Lung (tissue), 12 donors: Measurements from ENCODE around the gene SLC2A9. TPM values are rescaled to one million over a fixed set of nuclear protein-coding genes. Genes with fewer than 3 reads are reported as not detected.

Experiments used
- ATAC-seq: fragments of 200-7000 bp; cut with Tn5 transposase; one replicate; pipeline ENCODE4 v1.9.1; 2020; ENCODE audit warnings: moderate number of reproducible peaks; ENCODE audit not compliant: insufficient read depth, low FRiP score
- DNase-seq, 3 donors: peaks; one replicate each; pipeline ENCODE4 v3.0.0-alpha.2; 2013 to 2017
- H3K27ac ChIP-seq, 2 donors: one replicate each; pipeline ENCODE4 v1.5.1; 2013; ENCODE audit warnings: mild to moderate bottlenecking in 2 of 2, moderate library complexity in 2 of 2, control low read depth in 1 of 2, inconsistent platforms in 1 of 2, low read depth in 1 of 2, low read length in 1 of 2
- H3K27me3 ChIP-seq, 3 donors: one replicate each; pipeline ENCODE4 v1.5.1; 2013; ENCODE audit warnings: low read length in 2 of 3; ENCODE audit not compliant: control insufficient read depth in 3 of 3, insufficient read depth in 3 of 3
- H3K36me3 ChIP-seq, 4 donors: one replicate each; pipeline ENCODE4 v1.5.1; 2013; ENCODE audit warnings: low read length in 4 of 4, mild to moderate bottlenecking in 1 of 4, moderate library complexity in 1 of 4; ENCODE audit not compliant: control insufficient read depth in 4 of 4, insufficient read depth in 4 of 4
- H3K4me1 ChIP-seq, 5 donors: one replicate each; pipeline ENCODE4 v1.5.1; 2013; ENCODE audit warnings: low read length in 5 of 5, mild to moderate bottlenecking in 2 of 5, moderate library complexity in 1 of 5; ENCODE audit not compliant: control insufficient read depth in 5 of 5, insufficient read depth in 5 of 5
- H3K4me3 ChIP-seq: one replicate; pipeline ENCODE4 v1.5.1; 2013; ENCODE audit warnings: mild to moderate bottlenecking, control low read depth, moderate library complexity
- H3K9ac ChIP-seq, 2 donors: one replicate each; pipeline ENCODE4 v1.5.1; 2013; ENCODE audit warnings: low read length in 2 of 2, control low read depth in 1 of 2; ENCODE audit not compliant: insufficient read depth in 1 of 2
- H3K9me3 ChIP-seq, 4 donors: one replicate each; pipeline ENCODE4 v1.5.1; 2013; ENCODE audit warnings: low read length in 3 of 4, mild to moderate bottlenecking in 1 of 4, moderate library complexity in 1 of 4; ENCODE audit not compliant: control insufficient read depth in 4 of 4, insufficient read depth in 3 of 4
- CTCF ChIP-seq: IDR thresholded peaks from 2 replicates; pipeline ENCODE4 v1.5.1; 2012; ENCODE audit warnings: mild to moderate bottlenecking; ENCODE audit errors: control extremely low read depth, extremely low read depth
- WGBS, 2 donors: extraction: QIAGEN DNeasy Blood & Tissue Kit; methylation state at CpG; one replicate each; pipeline ENCODE4 v1.1.7; 2013; 5-methylcytosine and 5-hydroxymethylcytosine counted together
- polyA plus RNA-seq, 2 donors: library from polyadenylated mRNA; stranded (reverse); fragments of 200-250 nt; gene quantifications; one replicate each; pipeline ENCODE4 v1.2.1, GENCODE V29; 2013
- total RNA-seq, 2 donors: library from RNA; depleted of rRNA in 1 of 2; stranded (reverse); fragments of >200 nt in 1 of 2; gene quantifications; one replicate each; pipeline ENCODE4 v1.2.1, GENCODE V29; 2014 to 2021
- donor health status: control.
- donor health status: control.
- donor health status: Bipolar disorder and iron deficiency.
- donor health status: healthy.
- donor health status: DM: yes; HTN: yes; CAD: no.

The SLC2A9 gene
- total and polyA plus RNA-seq, 4 donors: 2.9 to 18.6 (median 7.6) TPM

DNA sequence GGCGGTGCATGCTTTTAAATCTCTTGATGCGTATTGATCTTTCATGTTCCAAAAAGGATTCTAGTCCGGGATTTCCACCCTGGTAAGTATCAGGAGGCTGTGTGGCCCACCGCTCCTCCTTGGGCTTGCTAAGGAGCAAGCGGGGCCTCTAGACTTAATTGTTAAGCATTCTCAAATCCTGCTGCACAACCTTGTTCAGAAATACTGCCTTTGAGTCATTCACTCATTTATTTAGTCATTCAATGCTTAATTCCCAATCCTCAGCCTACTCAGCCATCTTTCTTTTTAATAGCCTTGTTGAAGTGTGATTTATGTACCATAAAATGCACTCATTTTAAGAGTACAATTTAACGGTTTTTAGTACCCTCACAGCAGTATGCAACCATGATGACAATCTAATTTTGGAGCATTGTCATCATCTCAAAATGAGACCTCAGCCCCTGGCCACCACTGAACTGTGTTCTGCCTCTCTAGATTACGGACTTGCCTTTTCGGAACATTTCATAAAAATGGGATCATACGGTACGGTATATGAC is 15.6 kb upstream of the SLC2A9 start:
- Histone ChIP-seq H3K4me3 (no peak overlapping the region), H3K9ac (no peak overlapping the region), H3K4me1 (peaks cover 0 to 15% (median 3%) of the 10 kb centered on the region in 5 donors), H3K36me3 (no peaks in the 10 kb centered on the region), H3K9me3 (no peaks in the 10 kb centered on the region), H3K27me3 (no peaks in the 10 kb centered on the region), H3K27ac (no peak overlapping the region)
- no peak for TF ChIP-seq CTCF
- DNase-seq: no peak
- ATAC-seq: no peak
- WGBS, 2 donors: 80 to 93% methylated on average over 10 of the region's 10 CpGs

DNA sequence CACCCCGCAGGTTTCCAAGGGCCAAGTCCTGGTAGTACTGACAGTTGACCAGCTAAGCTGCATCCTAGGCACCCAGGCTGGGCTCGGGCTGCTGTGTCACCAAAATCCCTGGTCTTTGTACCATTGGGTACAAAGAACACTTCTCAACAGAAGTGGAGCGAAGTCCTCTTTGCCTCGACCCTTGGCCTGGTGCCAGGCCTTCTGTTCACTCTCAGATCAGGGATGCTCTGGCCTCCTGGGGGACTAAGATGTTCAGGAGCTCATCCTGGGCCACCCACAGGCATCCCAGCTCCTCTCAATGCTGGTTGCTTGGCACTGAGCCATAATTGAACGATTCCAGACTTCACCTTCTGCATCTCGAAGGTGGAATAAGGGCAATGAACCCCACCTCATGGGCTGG is 13.8 kb upstream of the SLC2A9 start:
- WGBS, 2 donors: 72 to 78% methylated on average over 6 of the region's 6 CpGs
- no peak overlapping the region for H3K27ac ChIP-seq
- no peaks in the 10 kb centered on the region for H3K36me3 ChIP-seq
- H3K4me1 ChIP-seq: peaks cover 0 to 29% (median 3%) of the 10 kb centered on the region in 5 donors
- H3K27me3 ChIP-seq: no peaks in the 10 kb centered on the region
- H3K9me3 ChIP-seq: no peaks in the 10 kb centered on the region
- H3K4me3 ChIP-seq: no peak overlapping the region
- ATAC-seq (no peak), DNase-seq (no peak)
- H3K9ac ChIP-seq: no peak overlapping the region
- no peak for TF ChIP-seq CTCF

- Histone ChIP-seq H3K9me3 (no peaks in the 10 kb centered on the region), H3K36me3 (no peaks in the 10 kb centered on the region), H3K4me1 (peaks cover 0 to 29% (median 3%) of the 10 kb centered on the region in 5 donors), H3K27ac (no peak overlapping the region), H3K4me3 (no peak overlapping the region), H3K27me3 (no peaks in the 10 kb centered on the region), H3K9ac (no peak overlapping the region)
- no peak for DNase-seq
- TF ChIP-seq CTCF: no peak
- WGBS, 2 donors: 91 to 95% methylated on average over 5 of the region's 5 CpGs
- ATAC-seq: no peak
Measured at GRCh38 chr4:10034612-10035104, 13.4 kb upstream of the SLC2A9 start.

- Histone ChIP-seq H3K27ac (no peak overlapping the region), H3K27me3 (no peaks in the 10 kb centered on the region), H3K4me1 (peaks cover 0 to 29% (median 3%) of the 10 kb centered on the region in 5 donors), H3K9me3 (no peaks in the 10 kb centered on the region), H3K4me3 (no peak overlapping the region), H3K9ac (no peak overlapping the region), H3K36me3 (no peaks in the 10 kb centered on the region)
- TF ChIP-seq CTCF: no peak
- no peak for ATAC-seq
- WGBS, 2 donors: 85 to 94% methylated on average over 10 of the region's 10 CpGs
- no peak for DNase-seq
Measured at GRCh38 chr4:10034136-10034535, 12.8 kb upstream of the SLC2A9 start.
